ENCODE data around the gene RBKS.

The RBKS gene

GRCh38 chr2:27829791-27830190 lies 60.4 kb downstream of the RBKS start:
- no peak for DNase-seq

- no peak for DNase-seq
Observed at GRCh38 chr2:27828305-27828704, 61.9 kb downstream of the RBKS start.

GRCh38 chr2:27824401-27824800 lies 65.8 kb downstream of the RBKS start:
- no peak for DNase-seq

GRCh38 chr2:27823569-27823968 lies 66.6 kb downstream of the RBKS start:
- no peak for DNase-seq

- DNase-seq = no peak
Observed at GRCh38 chr2:27823135-27823534, 67.1 kb downstream of the RBKS start.

- no peak for DNase-seq
Observed at GRCh38 chr2:27822049-27822448, 68.1 kb downstream of the RBKS start.

- no peak for DNase-seq
Observed at GRCh38 chr2:27815860-27816438, 74.2 kb downstream of the RBKS start.

GRCh38 chr2:27814758-27815157 lies 75.4 kb downstream of the RBKS start:
- no peak for DNase-seq

GRCh38 chr2:27811768-27812167 lies 78.4 kb downstream of the RBKS start:
- no peak for DNase-seq

- no peak for DNase-seq
Observed at GRCh38 chr2:27810455-27810854, 79.7 kb downstream of the RBKS start.

- DNase-seq = no peak
Observed at GRCh38 chr2:27809761-27810241, 80.4 kb downstream of the RBKS start.

- DNase-seq = no peak
Observed at GRCh38 chr2:27808984-27809383, 81.2 kb downstream of the RBKS start.

- DNase-seq = no peak
Observed at GRCh38 chr2:27808418-27808817, 81.8 kb downstream of the RBKS start.

- DNase-seq = peak in 1 of 2 experiments; percentile 41
Observed at GRCh38 chr2:27807476-27807875, 82.7 kb downstream of the RBKS start.

GRCh38 chr2:27806311-27807059 lies 83.7 kb downstream of the RBKS start:
- DNase-seq = no peak

GRCh38 chr2:27805180-27805579 lies 85.0 kb downstream of the RBKS start:
- no peak for DNase-seq

GRCh38 chr2:27804146-27804545 lies 86.0 kb downstream of the RBKS start:
- DNase-seq = no peak

GRCh38 chr2:27803046-27803445 lies 87.1 kb downstream of the RBKS start:
- no peak for DNase-seq

- no peak for DNase-seq
Observed at GRCh38 chr2:27802547-27802946, 87.6 kb downstream of the RBKS start.

GRCh38 chr2:27800856-27801255 lies 89.3 kb downstream of the RBKS start:
- peak in 1 of 2 experiments; percentile 26 for DNase-seq

- DNase-seq = no peak
Observed at GRCh38 chr2:27799646-27800010, 90.6 kb downstream of the RBKS start.

GRCh38 chr2:27798948-27799645 lies 91.1 kb downstream of the RBKS start:
- DNase-seq = no peak

GRCh38 chr2:27798486-27798885 lies 91.7 kb downstream of the RBKS start:
- no peak for DNase-seq

GRCh38 chr2:27797841-27798240 lies 92.3 kb downstream of the RBKS start:
- no peak for DNase-seq
